Caki2 (cell line): Measurements from ENCODE around the gene SPON1. TPM values are rescaled to one million over a fixed set of nuclear protein-coding genes. Genes with fewer than 3 reads are reported as not detected.
"Not testable (repeated sequence)": the region's sequence is repeated elsewhere in the genome, so short reads cannot be mapped to it uniquely, and the experiment has no call there.

Experiments
- DNase-seq: peaks from one replicate; pipeline ENCODE4 v3.0.0-alpha.2; 2015; ENCODE audit warnings: low read depth
- in situ Hi-C: cut with HindIII; loops from 2 replicates; pipeline ENCODE4 v1.10.0; 2016; ENCODE audit warnings: low sequenced_read_pairs, low pct_unique_long_range_greater_than_20kb, mixed read lengths
- total RNA-seq: library from RNA; depleted of rRNA; stranded (reverse); fragments of >200 nt; shearing (Covaris generic); gene quantifications from 2 replicates; pipeline ENCODE4 v1.2.3, GENCODE V29; 2014; ENCODE audit warnings: low replicate concordance

Gene SPON1
- total RNA-seq, 1 experiment from 2014 or later: 0.54 TPM

DNA sequence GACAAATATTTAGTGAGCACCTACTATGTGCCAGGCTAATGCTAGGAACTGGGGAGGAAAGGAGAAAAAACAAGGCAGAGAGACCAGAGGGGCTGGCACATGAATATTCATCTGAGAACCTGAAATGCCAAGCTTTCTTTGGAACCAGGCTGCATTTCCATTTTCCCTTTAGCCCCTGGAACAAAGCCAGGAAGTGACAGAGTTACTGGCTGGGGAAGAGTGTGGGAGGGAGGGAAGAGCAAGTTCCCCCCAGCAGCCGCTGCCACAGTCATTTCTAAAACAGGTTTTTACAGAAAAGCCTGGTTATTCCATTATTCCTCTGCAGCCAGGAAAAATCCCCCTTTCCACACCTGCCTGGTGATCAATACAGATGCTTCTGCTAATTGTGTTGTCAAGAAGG lies 97.0 kb downstream of the SPON1 start:
- DNase-seq: no peak
- in situ Hi-C loops: no loop called here

DNA sequence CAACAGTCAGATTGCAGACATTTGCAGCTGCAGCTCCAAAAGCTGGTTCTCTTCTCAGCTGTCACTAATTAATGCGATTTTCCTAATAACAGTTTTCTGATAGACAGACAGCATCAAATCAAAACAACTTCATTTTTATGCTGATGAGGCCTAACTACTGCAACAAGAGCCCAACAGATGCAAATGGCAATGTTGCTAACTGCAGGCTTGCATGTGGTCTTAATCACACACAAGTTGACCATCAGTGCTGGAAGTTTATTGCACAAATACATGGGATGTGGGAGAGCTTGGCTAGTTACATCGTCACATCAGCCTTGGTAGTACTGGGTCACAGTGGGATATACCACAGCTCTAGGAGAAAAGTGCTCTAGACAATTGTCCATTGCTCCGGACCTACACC lies 99.2 kb downstream of the SPON1 start:
- DNase-seq: no peak
- in situ Hi-C loops: no loop called here

DNA sequence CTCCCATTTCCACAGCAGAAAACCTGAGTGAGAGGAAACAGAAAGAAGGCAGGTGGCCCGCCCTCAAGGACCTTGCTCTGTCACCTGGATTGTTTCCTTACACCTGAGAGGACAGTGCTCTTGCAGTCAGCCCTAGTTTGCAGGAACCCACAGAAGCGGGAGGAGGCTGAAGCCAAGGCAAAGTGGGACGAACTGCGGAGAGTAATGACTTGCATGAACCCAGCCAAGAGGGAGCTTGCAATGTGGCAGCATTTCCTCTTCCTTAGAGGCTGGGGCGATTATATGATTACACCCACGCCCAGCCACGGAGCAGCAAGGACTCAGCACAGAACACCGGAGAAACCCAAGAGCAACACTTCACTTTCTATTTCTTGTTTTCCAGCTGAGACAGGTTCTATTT lies 102.6 kb downstream of the SPON1 start:
- DNase-seq: no peak
- in situ Hi-C loops: no loop called here

DNA sequence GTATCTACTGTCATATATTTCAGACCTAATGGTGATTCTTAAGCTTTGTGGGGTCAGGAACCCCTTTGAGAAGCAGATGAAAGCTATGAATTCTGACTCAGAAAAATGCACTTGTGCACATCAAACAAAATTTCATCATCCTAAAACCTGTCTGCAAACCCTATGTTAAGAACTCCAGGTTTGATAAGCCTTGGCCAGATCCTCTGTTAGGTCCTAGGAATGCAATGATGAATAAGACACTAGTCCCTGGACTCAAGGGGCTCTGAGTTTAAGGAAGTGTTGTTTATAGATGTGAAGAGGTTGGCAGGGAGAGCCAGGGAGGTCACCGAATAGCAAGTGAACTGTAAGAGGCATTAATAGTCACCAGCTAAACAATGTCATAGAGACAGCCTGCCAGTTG lies 103.2 kb downstream of the SPON1 start:
- in situ Hi-C loops: no loop called here
- no peak for DNase-seq

DNA sequence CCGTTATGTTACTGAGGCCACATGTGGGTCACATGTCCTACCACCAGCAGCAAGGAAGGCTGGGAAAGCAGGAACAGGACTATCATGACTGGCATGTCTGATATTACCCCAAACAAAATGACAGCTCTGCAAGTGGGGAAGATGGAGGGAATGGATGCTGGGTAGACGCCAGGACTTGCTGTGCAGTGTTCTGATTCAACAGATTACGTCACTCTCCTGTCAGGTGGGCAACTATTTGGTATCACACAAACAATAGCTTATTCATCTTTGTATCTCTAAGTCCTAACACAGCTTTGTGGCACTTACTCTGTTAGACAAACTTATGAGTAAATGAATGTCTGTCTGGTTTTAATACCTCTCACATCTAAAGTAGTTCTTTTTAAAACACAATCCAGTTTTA lies 105.2 kb downstream of the SPON1 start:
- DNase-seq: no peak
- in situ Hi-C loops: no loop called here

DNA sequence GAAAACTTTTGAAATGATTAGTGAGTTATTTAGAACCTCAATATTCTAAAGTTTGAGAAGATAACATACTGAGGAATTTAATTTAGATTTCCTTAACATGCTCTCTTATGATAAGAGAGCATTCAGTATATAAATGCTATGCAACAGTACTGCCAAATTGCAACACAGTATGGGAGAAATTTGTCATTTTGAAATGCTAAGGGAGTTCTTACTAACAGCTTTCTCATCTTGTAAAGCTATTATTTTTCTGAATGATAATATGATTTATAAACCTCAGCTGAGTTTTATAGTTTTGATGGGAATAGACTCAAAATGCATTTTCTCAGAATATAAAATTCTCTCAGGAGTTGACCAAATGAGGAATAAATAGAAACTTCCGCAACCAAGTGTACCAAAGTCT lies 108.4 kb downstream of the SPON1 start:
- in situ Hi-C loops: no loop called here

DNA sequence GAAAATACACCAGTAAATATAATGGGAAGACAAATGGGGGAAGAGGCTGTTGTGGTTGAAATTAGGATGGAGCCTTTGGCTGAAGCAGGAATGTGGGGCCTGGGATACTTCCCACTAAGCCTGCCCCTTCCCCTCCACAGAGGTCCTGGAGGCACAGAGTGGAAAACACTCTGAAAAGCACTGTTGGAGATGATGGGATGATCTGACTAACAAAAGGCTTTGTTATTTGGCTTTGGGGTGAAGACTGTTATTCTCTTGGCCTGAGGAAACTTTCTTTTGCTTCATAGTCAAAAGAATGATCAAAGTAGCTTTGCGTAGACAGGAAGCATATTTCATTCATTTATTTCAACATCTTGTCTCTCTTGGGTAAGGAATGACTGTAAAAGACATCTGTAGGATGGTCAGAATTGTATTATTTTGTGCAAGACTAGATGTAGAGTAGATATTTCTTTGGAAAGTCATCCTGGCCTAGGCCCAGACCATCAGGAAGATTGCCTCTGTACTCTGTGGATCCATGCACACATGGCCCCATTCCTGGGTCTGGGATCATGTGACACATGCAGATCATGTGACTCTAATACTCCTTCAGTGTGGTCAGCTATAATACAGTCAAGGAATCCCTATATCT lies 111.4 kb downstream of the SPON1 start:
- in situ Hi-C loops: no loop called here

More for the DNA sequence above, 108.4 kb downstream of the SPON1 start:
- no peak for DNase-seq

DNA sequence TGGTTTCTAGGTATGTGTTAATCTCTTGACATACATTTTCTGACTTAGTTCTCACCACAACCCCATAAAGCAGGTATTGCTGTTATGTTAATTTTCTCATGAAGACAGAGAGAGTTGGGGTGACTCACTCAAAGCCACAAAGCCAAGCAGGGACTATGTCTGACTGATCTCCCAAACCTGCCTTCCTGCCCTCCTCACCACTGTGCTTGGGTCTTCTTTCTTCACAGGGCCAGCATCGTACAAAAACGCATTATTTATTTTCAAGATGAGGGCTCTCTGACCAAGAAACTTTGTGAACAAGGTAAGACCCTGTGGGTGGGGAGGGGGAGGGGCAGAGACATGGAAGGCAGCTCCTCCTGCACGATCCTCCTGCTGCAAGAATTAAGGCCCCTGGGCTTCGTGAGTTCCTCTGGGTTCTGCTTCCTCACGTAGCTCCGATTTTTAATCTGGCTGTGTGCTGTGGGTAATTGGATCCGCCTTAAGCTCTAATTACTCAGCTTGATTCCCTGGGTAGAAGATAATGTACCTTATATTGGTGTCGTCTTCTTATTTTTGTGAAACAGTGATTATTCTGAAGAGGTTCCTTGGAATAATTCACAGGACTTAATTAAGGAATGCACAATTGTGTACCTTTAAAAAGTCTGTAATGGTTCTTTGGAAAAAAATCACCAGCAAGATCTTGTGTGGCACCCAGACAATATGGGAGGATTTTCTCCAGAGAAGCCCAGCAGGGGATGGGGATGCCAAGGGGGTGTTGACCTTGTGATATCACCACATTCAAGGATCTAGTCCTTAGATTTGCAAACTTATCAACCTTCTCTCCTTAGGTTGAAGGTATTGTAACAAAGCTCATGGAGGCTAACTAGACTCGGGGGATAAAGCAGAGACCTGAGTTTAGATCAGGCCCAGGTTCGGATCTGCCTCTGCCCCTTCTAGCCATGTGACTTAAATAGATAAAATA lies 112.9 kb downstream of the SPON1 start:
- DNase-seq: no peak
- in situ Hi-C loops: no loop called here

More for the DNA sequence above, 111.4 kb downstream of the SPON1 start:
- no peak for DNase-seq

DNA sequence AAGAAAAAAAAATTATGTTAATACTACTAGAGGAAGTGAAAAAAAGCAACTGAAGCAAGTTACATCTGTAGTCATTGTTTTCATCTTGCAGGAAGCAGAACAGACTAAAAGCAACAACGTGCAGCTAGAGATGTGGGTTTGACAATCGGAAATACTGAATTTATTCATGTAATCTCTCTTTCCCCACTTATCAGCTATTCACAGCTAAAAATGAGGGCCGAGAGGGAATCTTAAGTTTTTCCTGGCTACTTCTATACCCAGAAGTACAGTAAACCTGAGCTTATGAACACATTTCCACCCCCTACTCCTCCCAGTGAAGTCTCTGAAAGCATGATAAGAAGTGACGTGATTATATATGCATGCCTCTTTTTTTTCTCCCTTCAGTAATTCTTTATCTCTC lies 116.5 kb downstream of the SPON1 start:
- in situ Hi-C loops: no loop called here

DNA sequence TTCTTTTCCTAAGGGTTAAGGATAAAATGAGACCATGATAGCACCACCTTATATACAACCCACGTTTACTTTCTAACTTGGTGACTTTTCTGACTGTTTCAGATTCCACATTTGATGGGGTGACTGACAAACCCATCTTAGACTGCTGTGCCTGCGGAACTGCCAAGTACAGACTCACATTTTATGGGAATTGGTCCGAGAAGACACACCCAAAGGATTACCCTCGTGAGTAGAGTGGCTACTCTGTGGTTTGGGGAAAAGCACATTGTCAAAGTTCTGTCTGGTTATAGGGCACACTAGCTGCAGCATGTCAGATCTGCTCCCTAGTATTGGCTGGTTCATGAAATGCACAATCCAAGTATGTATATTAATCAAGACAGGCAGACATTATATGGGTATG lies 117.3 kb downstream of the SPON1 start:
- in situ Hi-C loops: no loop called here
- no peak for DNase-seq

More for the DNA sequence above, 116.5 kb downstream of the SPON1 start:
- DNase-seq: no peak

DNA sequence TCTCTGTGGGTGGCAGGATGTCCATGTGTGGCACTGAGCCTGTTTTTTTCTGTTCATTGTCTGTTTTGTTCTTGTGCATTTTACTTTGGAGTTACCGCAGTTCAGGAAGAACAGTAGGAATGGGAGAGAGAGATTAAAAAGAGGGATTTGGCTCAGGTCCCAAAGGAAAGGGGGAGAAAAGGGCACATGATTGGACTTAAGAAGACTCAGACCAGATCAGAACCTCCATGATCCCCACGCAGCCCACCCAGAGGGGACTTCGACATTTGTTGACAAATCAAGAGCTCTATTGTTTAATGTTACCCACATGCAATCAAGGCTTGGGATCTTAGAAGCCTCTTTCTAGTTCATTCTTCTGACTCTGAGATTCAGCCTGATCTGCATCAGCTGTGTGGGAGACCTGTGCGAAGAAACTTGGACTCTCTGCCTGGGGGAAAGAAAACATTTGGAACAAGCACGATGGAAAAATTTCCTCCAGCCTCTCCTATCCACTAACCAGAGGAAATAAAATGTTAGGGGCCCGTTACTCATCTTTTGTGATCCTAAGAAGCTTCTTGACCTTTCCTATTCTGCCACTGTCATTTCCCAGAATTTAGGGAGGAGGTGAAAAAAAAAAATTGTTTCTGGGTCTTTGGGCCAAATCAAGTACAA lies 119.2 kb downstream of the SPON1 start:
- DNase-seq: no peak
- in situ Hi-C loops: no loop called here

DNA sequence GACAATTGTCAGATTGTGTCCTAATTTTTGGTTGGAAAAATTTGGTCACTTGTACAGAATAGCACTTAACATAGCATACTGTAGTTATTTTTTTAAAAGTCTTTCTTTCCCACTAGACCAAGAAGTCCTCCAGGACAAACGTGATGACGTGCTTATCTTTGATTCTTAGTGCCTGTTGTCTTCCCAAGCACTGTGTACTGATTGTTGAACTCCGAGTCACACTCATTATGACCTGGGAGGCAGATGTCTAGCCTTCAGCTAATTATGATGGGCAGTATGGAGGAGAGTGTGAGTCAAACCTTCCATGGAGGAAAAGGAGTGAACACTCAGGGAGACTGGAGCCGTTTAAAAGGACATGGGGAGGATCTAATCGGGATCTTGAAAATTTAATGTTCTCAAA lies 119.8 kb downstream of the SPON1 start:
- in situ Hi-C loops: no loop called here
- no peak for DNase-seq

DNA sequence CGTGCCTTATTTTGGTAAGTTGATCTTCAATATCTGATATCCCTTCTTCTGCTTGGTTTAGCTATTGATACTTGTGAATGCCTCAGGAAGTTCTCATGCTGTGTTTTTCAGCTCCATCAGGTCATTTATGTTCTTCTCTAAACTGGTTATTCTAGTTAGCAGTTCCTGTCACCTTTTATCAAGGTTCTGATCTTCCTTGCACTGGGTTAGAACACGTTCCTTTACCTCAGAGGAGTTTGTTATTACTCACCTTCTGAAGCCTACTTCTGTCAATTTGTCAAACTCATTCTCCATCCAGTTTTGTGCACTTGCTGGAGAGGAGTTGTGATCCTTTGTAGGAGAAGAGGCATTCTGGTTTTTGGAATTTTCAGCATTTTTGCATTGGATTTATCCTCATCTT lies 126.3 kb downstream of the SPON1 start:
- in situ Hi-C loops: not testable (repeated sequence)

DNA sequence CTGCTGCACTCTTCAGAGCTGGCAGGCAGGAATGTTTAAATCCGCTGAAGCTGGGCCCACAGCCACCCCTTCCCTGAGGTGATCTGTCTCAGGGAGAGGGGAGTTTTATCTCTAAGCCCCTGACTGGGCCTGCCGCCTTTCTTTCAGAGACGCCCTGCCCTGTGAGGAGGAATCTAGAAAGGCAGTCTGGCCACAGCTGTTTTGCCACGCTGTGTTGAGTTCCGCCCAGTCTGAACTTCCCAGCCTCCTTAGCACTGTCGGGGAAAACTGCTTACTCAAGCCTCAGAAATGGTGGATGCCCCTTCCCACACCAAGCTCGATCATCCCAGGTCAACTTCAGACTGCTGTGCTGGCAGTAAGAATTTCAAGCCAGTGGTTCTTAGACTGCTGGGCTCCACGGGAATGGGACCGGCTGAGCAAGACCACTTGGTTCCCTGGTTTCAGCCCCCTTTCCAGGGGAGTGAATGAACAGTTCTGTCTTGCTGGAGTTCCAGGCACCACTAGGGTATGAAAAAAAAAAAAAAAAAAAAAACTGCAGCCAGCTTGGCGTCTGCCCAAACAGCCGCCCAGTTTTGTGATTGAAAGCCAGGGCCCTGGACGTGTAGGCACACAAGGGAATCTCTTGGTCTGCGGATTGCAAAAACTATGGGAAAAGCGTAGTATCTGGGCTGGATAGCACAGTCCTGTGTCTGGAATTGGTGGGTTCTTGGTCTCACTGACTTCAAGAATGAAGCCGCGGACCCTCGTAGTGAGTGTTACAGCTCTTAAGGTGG lies 127.4 kb downstream of the SPON1 start:
- in situ Hi-C loops: no loop called here
- no peak for DNase-seq

More for the DNA sequence above, 126.3 kb downstream of the SPON1 start:
- not testable (repeated sequence) for DNase-seq

DNA sequence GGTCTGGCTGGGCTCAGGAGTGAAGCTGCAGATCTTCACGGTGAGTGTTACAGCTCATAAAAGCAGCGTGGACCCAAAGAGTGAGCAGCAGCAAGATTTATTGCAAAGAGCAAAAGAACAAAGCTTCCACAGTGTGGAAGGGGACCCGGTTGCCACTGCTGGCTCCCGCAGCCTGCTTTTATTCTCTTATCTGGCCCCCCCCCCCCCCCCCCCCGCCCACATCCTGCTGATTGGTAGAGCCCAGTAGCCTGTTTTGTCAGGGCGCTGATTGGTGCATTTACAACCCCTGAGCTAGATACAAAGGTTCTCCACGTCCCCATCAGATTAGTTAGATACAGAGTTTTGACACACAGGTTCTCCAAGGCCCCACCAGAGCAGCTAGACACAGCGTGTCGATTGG lies 128.1 kb downstream of the SPON1 start:
- DNase-seq, in situ Hi-C loops: not testable (repeated sequence)

DNA sequence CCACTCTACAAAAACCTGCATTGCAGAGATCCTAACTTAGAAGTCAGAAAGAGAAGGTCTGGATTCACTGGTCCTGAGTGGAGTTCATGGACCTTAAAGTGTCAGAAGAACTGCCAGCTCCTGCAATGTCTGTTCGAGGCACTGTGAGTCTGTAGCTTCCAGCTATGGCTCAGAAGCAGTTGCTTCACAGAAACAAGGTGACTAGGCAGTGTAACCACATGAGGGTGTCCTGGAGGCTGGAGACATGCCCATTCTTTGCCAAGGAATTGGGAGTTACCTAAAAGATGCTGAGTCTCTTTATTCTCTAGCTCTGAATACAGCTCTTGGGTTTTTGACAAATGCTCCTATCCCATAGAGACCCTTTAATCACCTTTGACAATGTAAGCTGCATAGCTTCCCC lies 130.5 kb downstream of the SPON1 start:
- DNase-seq: no peak
- in situ Hi-C loops: no loop called here

DNA sequence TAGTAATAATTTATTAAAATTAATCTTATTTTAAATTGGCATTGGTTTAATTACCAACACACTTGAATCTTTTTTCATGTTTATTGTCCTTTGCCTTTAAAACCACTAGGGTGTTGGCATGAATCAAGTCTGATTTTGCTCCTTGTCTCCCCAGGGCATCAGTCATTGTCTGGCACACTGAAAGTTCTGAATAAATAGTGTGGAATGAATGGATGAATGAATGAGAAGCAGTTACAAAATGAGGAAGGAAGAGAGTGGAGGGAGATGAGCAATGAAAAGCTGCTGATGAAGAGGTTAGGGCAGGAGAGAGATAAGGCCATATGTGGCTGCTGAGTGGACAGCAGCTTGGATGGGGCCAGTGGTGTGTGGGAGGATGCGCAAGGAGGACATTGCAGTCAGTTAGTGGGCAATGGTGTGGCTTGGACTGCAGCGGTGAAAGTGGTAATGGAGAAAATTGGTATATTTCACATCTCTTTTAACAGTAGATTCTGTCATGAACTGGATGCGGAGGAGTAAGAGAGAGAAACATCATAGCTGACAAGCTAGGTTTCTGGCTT lies 132.0 kb downstream of the SPON1 start:
- DNase-seq: no peak
- in situ Hi-C loops: no loop called here

DNA sequence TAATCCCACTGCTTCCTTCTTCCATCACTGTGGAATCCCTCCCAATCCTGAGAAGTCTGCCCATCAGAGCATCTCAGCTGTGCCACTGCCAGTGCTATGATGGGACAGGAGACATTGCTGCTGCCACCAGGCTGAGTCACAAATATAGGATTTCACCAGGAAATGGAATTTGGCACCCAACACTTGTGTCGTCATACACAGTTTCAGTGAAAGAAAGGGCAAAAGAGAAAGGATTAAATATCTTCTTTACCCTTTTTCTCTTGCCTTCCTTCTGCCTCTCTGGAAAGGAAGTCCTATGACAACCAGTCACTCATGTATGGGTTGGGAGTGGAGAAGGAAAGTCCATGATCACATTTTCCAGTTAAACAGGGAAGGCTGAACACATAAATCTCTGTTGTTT lies 133.4 kb downstream of the SPON1 start:
- in situ Hi-C loops: no loop called here
- DNase-seq: no peak
